Measurements from ENCODE around the gene PDE4D. TPM values are rescaled to one million over a fixed set of nuclear protein-coding genes. Genes with fewer than 3 reads are reported as not detected.

The PDE4D gene
- total and polyA plus RNA-seq, 2 of the 4 experiments (the other 2 are of a cell fraction), result 1.4 to 7.9 TPM

DNA sequence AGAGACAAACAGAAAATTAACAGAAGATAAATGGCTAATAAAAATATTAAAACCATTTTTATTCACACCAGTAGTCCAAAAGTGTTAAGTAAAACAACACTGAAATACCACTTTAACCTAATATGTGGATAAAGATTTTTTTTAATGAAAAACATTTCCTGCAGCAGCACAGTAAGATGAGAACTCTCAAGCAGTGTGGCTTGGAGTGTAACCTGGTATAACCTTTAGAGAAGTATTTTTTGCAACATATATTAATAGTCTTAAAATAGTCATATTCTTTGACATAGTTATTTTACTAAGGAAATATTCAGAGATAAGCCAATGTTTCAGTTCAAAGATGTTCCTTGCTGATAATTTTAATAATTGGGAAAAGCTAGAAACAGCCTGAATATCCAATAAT is 644.4 kb downstream of the PDE4D start:
- Histone ChIP-seq H2BK15ac (ENCODE audit: low read depth, low read length) (no peak overlapping the region), H3K4me1 (ENCODE audit: control insufficient read depth, insufficient read depth, low read length) (no peaks in the 10 kb centered on the region), H4K91ac (ENCODE audit: insufficient read depth, low read depth, low read length) (no peak overlapping the region), H3K9me3 (ENCODE audit: control insufficient read depth, insufficient read depth, low read length) (no peaks in the 10 kb centered on the region), H4K8ac (ENCODE audit: low read depth in 2 of 2, low read length in 2 of 2) (no peak overlapping the region), H3K4ac (ENCODE audit: low read depth, low read length) (no peak overlapping the region), H3K14ac (replicated peaks; ENCODE audit: low read depth, low read length) (no peak overlapping the region), H2AK5ac (ENCODE audit: low read depth, low read length) (no peak overlapping the region), H2BK120ac (ENCODE audit: low read depth, low read length) (no peak overlapping the region), H3K9ac (ENCODE audit: low read depth, low read length) (no peak overlapping the region), H3K23ac (ENCODE audit: low read depth, low read length) (no peak overlapping the region), H2AFZ (replicated peaks; ENCODE audit: low read length, poor library complexity) (no peak overlapping the region), H3K18ac (ENCODE audit: low read depth, low read length) (no peak overlapping the region), H3K27me3 (ENCODE audit: control insufficient read depth, insufficient read depth, low read length) (no peaks in the 10 kb centered on the region), H3K4me2 (ENCODE audit: low read depth, low read length) (no peak overlapping the region), H4K20me1 (ENCODE audit: insufficient read depth, low read length) (no peaks in the 10 kb centered on the region), H3K79me1 (ENCODE audit: low read depth in 1 of 2, low read length in 2 of 2) (no peaks in the 10 kb centered on the region), H2BK20ac (ENCODE audit: low read depth, low read length) (no peak overlapping the region), H4K5ac (ENCODE audit: low read depth, low read length) (no peak overlapping the region), H3K56ac (ENCODE audit: extremely low read depth, insufficient read depth, low read length) (no peak overlapping the region), H2AK9ac (replicated peaks; ENCODE audit: low read depth, low read length, poor library complexity) (no peak overlapping the region), H3K27ac (ENCODE audit: insufficient read depth, low read length) (no peak overlapping the region), H3K9me1 (ENCODE audit: insufficient read depth, low read length) (no peaks in the 10 kb centered on the region), H2BK5ac (ENCODE audit: low read depth, low read length, poor library complexity, severe bottlenecking) (no peak overlapping the region), H3K4me3 (ENCODE audit: insufficient read depth, low read depth, low read length) (no peak overlapping the region), H3K36me3 (ENCODE audit: control insufficient read depth, insufficient read depth, low read length) (no peaks in the 10 kb centered on the region)
- no TSS peak for BruUV-seq (replicated peaks)
- ATAC-seq (ENCODE audit: low read depth) (no peak), DNase-seq (no peak)
- dilution Hi-C loops (cut with HindIII; ENCODE audit: low sequenced_read_pairs, unreplicated experiment) (no loop called here), in situ Hi-C loops (cut with MboI; ENCODE audit: low sequenced_read_pairs) (no loop called here), intact Hi-C loops (cut with micrococcal nuclease) (no loop called here)
- ChIA-PET POLR2A (ENCODE audit: unreplicated experiment) (no interaction called here), CTCF (no interaction called here)
- no peak for TF ChIP-seq RCOR1 (IDR thresholded peaks at IDR 0.05; ENCODE audit: insufficient replicate concordance, low read length)
- TF ChIP-seq NFE2L2 (IDR thresholded peaks at IDR 0.05; ENCODE audit: low read depth, low read length), result no peak

All from IMR-90 (cell line).